WERI-Rb-1 (cell line): ENCODE results near the gene PM20D1.

Experiments used
- DNase-seq: peaks from one replicate; pipeline ENCODE4 v3.0.0-alpha.2; 2020
- H3K27ac ChIP-seq: fragments of 250-450 bp; sonication (Bioruptor Pico); 2 replicates; pipeline ENCODE4 v1.5.1; 2020; ENCODE audit warnings: mild to moderate bottlenecking, moderate library complexity
- H3K27me3 ChIP-seq: fragments of 250-450 bp; sonication (Bioruptor Pico); 2 replicates; pipeline ENCODE4 v1.5.1; 2021; ENCODE audit warnings: mild to moderate bottlenecking, low read depth, moderate library complexity; ENCODE audit not compliant: insufficient read depth, severe bottlenecking
- H3K36me3 ChIP-seq: fragments of 250-450 bp; sonication (Bioruptor Pico); 2 replicates; pipeline ENCODE4 v1.5.1; 2020; ENCODE audit warnings: mild to moderate bottlenecking, moderate library complexity
- H3K4me3 ChIP-seq: 2 replicates; pipeline ENCODE4 v1.5.1; 2011; ENCODE audit warnings: low read depth, mild to moderate bottlenecking, control low read depth, low read length
- H3K9me3 ChIP-seq: fragments of 250-450 bp; sonication (Bioruptor Pico); 2 replicates; pipeline ENCODE4 v1.5.1; 2021; ENCODE audit warnings: mild to moderate bottlenecking, moderate library complexity; ENCODE audit not compliant: severe bottlenecking
- CTCF ChIP-seq: IDR thresholded peaks from 2 replicates; pipeline ENCODE4 v1.5.1; 2011; ENCODE audit warnings: low read depth, mild to moderate bottlenecking, control low read depth, inconsistent platforms, low read length

The PM20D1 gene

GRCh38 chr1:205783433-205783795 is 66.5 kb downstream of the PM20D1 start:
- Histone ChIP-seq H3K36me3 (no peaks in the 10 kb centered on the region), H3K9me3 (no peaks in the 10 kb centered on the region), H3K27ac (no peak overlapping the region), H3K27me3 (no peaks in the 10 kb centered on the region), H3K4me3 (no peak overlapping the region)
- TF ChIP-seq CTCF = no peak
- DNase-seq = no peak

GRCh38 chr1:205782627-205783432 is 67.1 kb downstream of the PM20D1 start:
- DNase-seq = no peak
- no peaks in the 10 kb centered on the region for H3K36me3 ChIP-seq
- H3K27ac ChIP-seq = no peak overlapping the region
- no peak overlapping the region for H3K4me3 ChIP-seq
- TF ChIP-seq CTCF = no peak
- no peaks in the 10 kb centered on the region for H3K27me3 ChIP-seq
- no peaks in the 10 kb centered on the region for H3K9me3 ChIP-seq

GRCh38 chr1:205780335-205780734 is 69.6 kb downstream of the PM20D1 start:
- Histone ChIP-seq H3K27me3 (no peaks in the 10 kb centered on the region), H3K9me3 (peaks cover 7% of the 10 kb centered on the region), H3K27ac (no peak overlapping the region), H3K4me3 (no peak overlapping the region), H3K36me3 (no peaks in the 10 kb centered on the region)
- TF ChIP-seq CTCF = no peak
- DNase-seq = no peak
